Liver (tissue), 9 donors: ENCODE data around the gene ATG5. TPM values are rescaled to one million over a fixed set of nuclear protein-coding genes. Genes with fewer than 3 reads are reported as not detected.

Experiments
- DNase-seq: peaks from one replicate; pipeline ENCODE4 v3.0.0-alpha.2; 2017; ENCODE audit warnings: low spot score
- H3K27ac ChIP-seq, 2 donors: one replicate each; pipeline ENCODE4 v1.7.0; 2013; ENCODE audit warnings: inconsistent platforms in 2 of 2, low read length in 2 of 2, control low read depth in 1 of 2, low read depth in 1 of 2, mild to moderate bottlenecking in 1 of 2
- H3K27me3 ChIP-seq, 4 donors: one replicate each; pipeline versions ENCODE4 v1.6.1 to v1.7.0; 2013; ENCODE audit warnings: low read length in 3 of 4, inconsistent platforms in 1 of 4, mild to moderate bottlenecking in 1 of 4, moderate library complexity in 1 of 4; ENCODE audit not compliant: control insufficient read depth in 4 of 4, insufficient read depth in 4 of 4
- H3K36me3 ChIP-seq, 4 donors: one replicate each; pipeline versions ENCODE4 v1.6.1 to v1.7.0; 2013; ENCODE audit warnings: low read length in 3 of 4, mild to moderate bottlenecking in 3 of 4, low read depth in 1 of 4, moderate library complexity in 1 of 4; ENCODE audit not compliant: control insufficient read depth in 4 of 4, insufficient read depth in 3 of 4
- H3K4me1 ChIP-seq, 4 donors: one replicate each; pipeline versions ENCODE4 v1.6.1 to v1.7.0; 2013; ENCODE audit warnings: low read length in 3 of 4, mild to moderate bottlenecking in 3 of 4, moderate library complexity in 1 of 4; ENCODE audit not compliant: control insufficient read depth in 4 of 4, insufficient read depth in 4 of 4
- H3K4me3 ChIP-seq, 3 donors: one replicate each; pipeline versions ENCODE4 v1.6.1 to v1.7.0; 2013; ENCODE audit warnings: low read length in 3 of 3, control low read depth in 1 of 3, low read depth in 1 of 3, mild to moderate bottlenecking in 1 of 3
- H3K9ac ChIP-seq, 2 donors: one replicate each; pipeline ENCODE4 v1.7.0; 2013; ENCODE audit warnings: low read length in 2 of 2, mild to moderate bottlenecking in 2 of 2, moderate library complexity in 2 of 2, control low read depth in 1 of 2, low read depth in 1 of 2
- H3K9me3 ChIP-seq, 4 donors: one replicate each; pipeline versions ENCODE4 v1.6.1 to v1.7.0; 2013; ENCODE audit warnings: low read length in 3 of 4; ENCODE audit not compliant: control insufficient read depth in 4 of 4
- ATF3 ChIP-seq: IDR thresholded peaks from 2 replicates; pipeline ENCODE4 v1.6.1; 2016; ENCODE audit warnings: antibody characterized with exemption
- EGR1 ChIP-seq, 2 donors: IDR thresholded peaks; 2 replicates each; pipeline ENCODE4 v1.6.1; 2016 to 2018; ENCODE audit warnings: antibody characterized with exemption in 2 of 2, low read depth in 2 of 2
- FOXA1 ChIP-seq: IDR thresholded peaks from 2 replicates; pipeline ENCODE4 v1.6.1; 2016; ENCODE audit warnings: antibody characterized with exemption
- GABPA ChIP-seq, 2 donors: IDR thresholded peaks in 1 of 2; conservative IDR thresholded peaks in 1 of 2; 2 replicates each; pipeline ENCODE4 v1.6.1; 2016; ENCODE audit warnings: antibody characterized with exemption in 2 of 2, mild to moderate bottlenecking in 1 of 2, moderate library complexity in 1 of 2
- HNF4A ChIP-seq, 2 donors: conservative IDR thresholded peaks; 2 replicates each; pipeline ENCODE4 v1.6.1; 2016; ENCODE audit warnings: antibody characterized with exemption in 2 of 2, mild to moderate bottlenecking in 2 of 2
- HNF4G ChIP-seq: IDR thresholded peaks from 2 replicates; pipeline ENCODE4 v1.6.1; 2016; ENCODE audit warnings: antibody characterized with exemption
- JUND ChIP-seq, 2 donors: IDR thresholded peaks; 2 replicates each; pipeline ENCODE4 v1.6.1; 2016; ENCODE audit warnings: antibody characterized with exemption in 2 of 2
- NR2F2 ChIP-seq: IDR thresholded peaks from 2 replicates; pipeline ENCODE4 v1.6.1; 2016; ENCODE audit warnings: antibody characterized with exemption
- RAD21 ChIP-seq, 2 donors: IDR thresholded peaks; 2 replicates each; pipeline ENCODE4 v1.6.1; 2016; ENCODE audit warnings: antibody characterized with exemption in 2 of 2, mild to moderate bottlenecking in 2 of 2
- REST ChIP-seq: IDR thresholded peaks from 2 replicates; pipeline ENCODE4 v1.6.1; 2016; ENCODE audit warnings: antibody characterized with exemption, mild to moderate bottlenecking
- RXRA ChIP-seq, 2 donors: IDR thresholded peaks; 2 replicates each; pipeline ENCODE4 v1.6.1; 2017 to 2018; ENCODE audit warnings: antibody characterized with exemption in 2 of 2, mild to moderate bottlenecking in 1 of 2
- SP1 ChIP-seq: IDR thresholded peaks from 2 replicates; pipeline ENCODE4 v1.6.1; 2018; ENCODE audit warnings: antibody characterized with exemption, mild to moderate bottlenecking
- TAF1 ChIP-seq: conservative IDR thresholded peaks from 2 replicates; pipeline ENCODE4 v1.6.1; 2016; ENCODE audit warnings: antibody characterized with exemption, mild to moderate bottlenecking
- YY1 ChIP-seq: IDR thresholded peaks from 2 replicates; pipeline ENCODE4 v1.6.1; 2016; ENCODE audit warnings: antibody characterized with exemption, mild to moderate bottlenecking
- WGBS: extraction: QIAGEN DNeasy Blood & Tissue Kit; methylation state at CpG from one replicate; pipeline ENCODE4 v1.1.7; 2013; 5-methylcytosine and 5-hydroxymethylcytosine counted together
- polyA plus RNA-seq, 2 donors: library from polyadenylated mRNA; stranded (reverse) in 1 of 2; unstranded in 1 of 2; fragments of 200-250 nt in 1 of 2; fragments of >200 nt in 1 of 2; fragmentation: Nextera tagmentation in 1 of 2; extraction: Ambion mirVana in 1 of 2; gene quantifications; one replicate each; pipeline versions ENCODE4 v1.2.1 to v1.2.3, GENCODE V29; 2013 to 2015
- total RNA-seq, 2 donors: library from RNA; depleted of rRNA; stranded (reverse); fragments of >200 nt; gene quantifications; one replicate each; pipeline ENCODE4 v1.2.3, GENCODE V29; 2014
- TF ChIP-seq, protein P1 (sequence below): IDR thresholded peaks from 2 replicates; pipeline ENCODE4 v1.6.1; 2016; ENCODE audit warnings: antibody characterized with exemption
- donor health status: healthy.
- donor health status: healthy.
- donor health status: healthy.
- donor health status: healthy.
- donor health status: healthy.

Gene ATG5
- total and polyA plus RNA-seq, 4 donors = 10.0 to 25.7 (median 19.7) TPM

GRCh38 chr6:106136845-106137244 lies 188.7 kb downstream of the ATG5 start:
- H3K9ac ChIP-seq = no peak overlapping the region
- no peaks in the 10 kb centered on the region for H3K9me3 ChIP-seq
- no peak overlapping the region for H3K27ac ChIP-seq
- TF ChIP-seq YY1 (no peak), NR2F2 (no peak)
- H3K4me3 ChIP-seq = no peak overlapping the region
- 95% methylated on average over 5 of the region's 5 CpGs for WGBS
- DNase-seq = no peak
- no peaks in the 10 kb centered on the region for H3K4me1 ChIP-seq
- peaks cover 0 to 3% (median 0%) of the 10 kb centered on the region in 4 donors for H3K27me3 ChIP-seq
- H3K36me3 ChIP-seq = no peaks in the 10 kb centered on the region

GRCh38 chr6:106135911-106136571 lies 189.5 kb downstream of the ATG5 start:
- Histone ChIP-seq H3K4me1 (no peaks in the 10 kb centered on the region), H3K36me3 (no peaks in the 10 kb centered on the region), H3K27ac (no peak overlapping the region), H3K9me3 (no peaks in the 10 kb centered on the region), H3K9ac (no peak overlapping the region), H3K27me3 (peaks cover 0 to 3% (median 0%) of the 10 kb centered on the region in 4 donors), H3K4me3 (no peak overlapping the region)
- DNase-seq = no peak
- TF ChIP-seq ATF3 (no peak), TAF1 (no peak), FOXA1 (no peak), GABPA (IDR thresholded peaks at IDR 0.05 in 1 of 2, conservative IDR thresholded peaks at IDR 0.05 in 1 of 2) (no peak), RAD21 (IDR thresholded peaks at IDR 0.05) (no peak), JUND (IDR thresholded peaks at IDR 0.05) (no peak), EGR1 (IDR thresholded peaks at IDR 0.05; ENCODE audit: low read depth in 2 of 2) (no peak), NR2F2 (no peak), SP1 (no peak), REST (no peak), HNF4G (no peak)
- 84% methylated on average over 16 of the region's 16 CpGs for WGBS

DNA sequence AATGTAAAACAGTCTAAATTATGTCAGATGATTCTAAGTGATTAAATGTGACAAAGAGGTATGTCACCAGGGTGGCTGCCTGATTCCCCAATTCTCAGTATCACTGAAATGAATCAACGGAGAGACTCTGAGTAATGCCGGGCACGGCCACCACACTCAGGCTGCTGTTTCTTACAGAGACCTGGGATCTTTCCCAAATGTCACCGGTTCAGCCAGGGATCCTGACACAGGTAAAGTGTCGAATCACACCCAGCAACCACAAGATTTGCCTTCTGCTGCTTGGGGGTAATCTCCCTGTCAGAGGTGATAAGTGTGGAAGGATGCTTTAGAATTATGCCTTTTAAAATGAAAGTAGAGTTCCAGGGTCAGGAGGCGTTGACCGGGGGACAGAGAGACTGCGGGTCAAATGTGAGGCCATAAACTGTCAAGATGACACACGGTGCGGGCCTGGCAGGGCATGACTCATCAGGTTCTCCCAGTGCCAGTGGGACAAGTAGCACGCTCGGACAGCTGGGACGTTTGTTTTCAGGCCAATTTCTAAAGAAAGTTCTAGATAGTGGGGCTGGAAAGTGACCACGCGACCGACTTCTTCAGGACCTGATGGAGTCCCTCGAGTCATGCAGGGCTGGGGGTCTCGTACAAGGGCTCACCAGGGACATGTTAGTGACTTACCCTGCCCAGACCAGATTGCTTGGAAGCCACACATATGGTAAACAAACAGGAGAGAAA lies 190.5 kb downstream of the ATG5 start:
- Histone ChIP-seq H3K4me3 (no peak overlapping the region), H3K4me1 (no peaks in the 10 kb centered on the region), H3K27ac (no peak overlapping the region), H3K9ac (no peak overlapping the region), H3K9me3 (no peaks in the 10 kb centered on the region), H3K27me3 (no peaks in the 10 kb centered on the region), H3K36me3 (no peaks in the 10 kb centered on the region)
- WGBS = 72% methylated on average over 18 of the region's 18 CpGs
- DNase-seq = no peak
- TF ChIP-seq, protein P1, sequence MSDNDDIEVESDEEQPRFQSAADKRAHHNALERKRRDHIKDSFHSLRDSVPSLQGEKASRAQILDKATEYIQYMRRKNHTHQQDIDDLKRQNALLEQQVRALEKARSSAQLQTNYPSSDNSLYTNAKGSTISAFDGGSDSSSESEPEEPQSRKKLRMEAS = no peak
- TF ChIP-seq TAF1 (no peak), HNF4G (no peak), RAD21 (IDR thresholded peaks at IDR 0.05) (no peak), EGR1 (IDR thresholded peaks at IDR 0.05; ENCODE audit: low read depth in 2 of 2) (no peak), SP1 (no peak), REST (no peak), FOXA1 (no peak), RXRA (IDR thresholded peaks at IDR 0.05) (no peak), GABPA (IDR thresholded peaks at IDR 0.05 in 1 of 2, conservative IDR thresholded peaks at IDR 0.05 in 1 of 2) (no peak), ATF3 (no peak), HNF4A (conservative IDR thresholded peaks at IDR 0.05) (no peak), YY1 (no peak)
